HUES6 (cell line): ENCODE measurements around the gene PANK4.
"Not testable (repeated sequence)": the region's sequence is repeated elsewhere in the genome, so short reads cannot be mapped to it uniquely, and the experiment has no call there.

Experiments
- H3K27ac ChIP-seq: 2 replicates; pipeline ENCODE4 v1.7.0; 2013; ENCODE audit warnings: low read depth, mild to moderate bottlenecking, low read length, inconsistent platforms
- H3K27me3 ChIP-seq: 2 replicates; pipeline ENCODE4 v1.6.1; 2013; ENCODE audit warnings: low read length; ENCODE audit not compliant: control insufficient read depth, insufficient read depth
- H3K36me3 ChIP-seq: 2 replicates; pipeline ENCODE4 v1.6.1; 2013; ENCODE audit warnings: low read length; ENCODE audit not compliant: control insufficient read depth, insufficient read depth
- H3K4me1 ChIP-seq: 2 replicates; pipeline ENCODE4 v1.6.1; 2013; ENCODE audit warnings: low read length; ENCODE audit not compliant: control insufficient read depth, insufficient read depth
- H3K4me3 ChIP-seq: 2 replicates; pipeline ENCODE4 v1.5.1; 2013; ENCODE audit warnings: low read depth, low read length
- H3K9ac ChIP-seq: one replicate; pipeline ENCODE4 v1.6.1; 2013; ENCODE audit warnings: mild to moderate bottlenecking, low read length
- H3K9me3 ChIP-seq: 2 replicates; pipeline ENCODE4 v1.6.1; 2013; ENCODE audit warnings: low read depth, low read length; ENCODE audit not compliant: control insufficient read depth, insufficient read depth

PANK4 gene

GRCh38 chr1:2557482-2558400 is 31.3 kb upstream of the PANK4 start:
- H3K9me3 ChIP-seq: no peaks in the 10 kb centered on the region
- H3K4me1 ChIP-seq: peaks cover 10% of the 10 kb centered on the region
- no peak overlapping the region for H3K9ac ChIP-seq
- no peak overlapping the region for H3K27ac ChIP-seq
- no peaks in the 10 kb centered on the region for H3K27me3 ChIP-seq
- H3K4me3 ChIP-seq: no peak overlapping the region
- H3K36me3 ChIP-seq: no peaks in the 10 kb centered on the region

- H3K36me3 ChIP-seq: no peaks in the 10 kb centered on the region
- H3K4me3 ChIP-seq: no peak overlapping the region
- H3K27ac ChIP-seq: 0 out of 2 replicates have a peak overlapping the region, but pooled peaks have one; percentile 14
- peaks cover 10% of the 10 kb centered on the region for H3K4me1 ChIP-seq
- H3K9ac ChIP-seq: no peak overlapping the region
- no peaks in the 10 kb centered on the region for H3K9me3 ChIP-seq
- H3K27me3 ChIP-seq: no peaks in the 10 kb centered on the region
These were observed 30.5 kb upstream of the PANK4 start for GRCh38 chr1:2556678-2557481.

- Histone ChIP-seq H3K36me3 (no peaks in the 10 kb centered on the region), H3K9ac (no peak within 1 kb of the TSS), H3K9me3 (no peaks in the 10 kb centered on the region), H3K4me3 (no peak within 1 kb of the TSS), H3K27ac (0 out of 2 replicates have a peak within 1 kb of the TSS, but pooled peaks have one; percentile 14), H3K4me1 (peaks cover 10% of the 10 kb centered on the region), H3K27me3 (no peaks in the 10 kb centered on the region)
These were observed 29.9 kb upstream of the PANK4 start, which contains the start of gene TNFRSF14 for GRCh38 chr1:2556277-2556677. Gene TNFRSF14, plus strand, starts transcription at chr1:2556371. Its CDS starts 294 bp downstream, at chr1:2556665.

- Histone ChIP-seq H3K36me3 (no peaks in the 10 kb centered on the region), H3K9ac (no peak overlapping the region), H3K4me1 (peaks cover 10% of the 10 kb centered on the region), H3K27me3 (no peaks in the 10 kb centered on the region), H3K4me3 (no peak overlapping the region), H3K9me3 (no peaks in the 10 kb centered on the region), H3K27ac (no peak overlapping the region)
These were observed 29.4 kb upstream of the PANK4 start for GRCh38 chr1:2555634-2556276.

GRCh38 chr1:2554621-2555387 is 28.4 kb upstream of the PANK4 start:
- Histone ChIP-seq H3K9ac (no peak overlapping the region), H3K36me3 (no peaks in the 10 kb centered on the region), H3K27ac (no peak overlapping the region), H3K27me3 (no peaks in the 10 kb centered on the region), H3K4me1 (peaks cover 10% of the 10 kb centered on the region), H3K4me3 (no peak overlapping the region), H3K9me3 (no peaks in the 10 kb centered on the region)

- Histone ChIP-seq H3K36me3 (no peaks in the 10 kb centered on the region), H3K27me3 (no peaks in the 10 kb centered on the region), H3K27ac (no peak overlapping the region), H3K9me3 (no peaks in the 10 kb centered on the region), H3K4me3 (no peak overlapping the region), H3K4me1 (peaks cover 11% of the 10 kb centered on the region), H3K9ac (no peak overlapping the region)
These were observed 27.6 kb upstream of the PANK4 start for GRCh38 chr1:2553871-2554620.

GRCh38 chr1:2553076-2553475 is 26.7 kb upstream of the PANK4 start:
- not testable (repeated sequence) for H3K36me3 ChIP-seq, H3K4me3 ChIP-seq, H3K27me3 ChIP-seq, H3K9ac ChIP-seq, H3K9me3 ChIP-seq, H3K27ac ChIP-seq
- peaks cover 20% of the 10 kb centered on the region for H3K4me1 ChIP-seq

GRCh38 chr1:2552189-2552588 is 25.8 kb upstream of the PANK4 start:
- Histone ChIP-seq H3K27me3 (no peaks in the 10 kb centered on the region), H3K4me1 (peaks cover 28% of the 10 kb centered on the region), H3K9ac (no peak overlapping the region), H3K36me3 (no peaks in the 10 kb centered on the region), H3K27ac (no peak overlapping the region), H3K4me3 (no peak overlapping the region), H3K9me3 (no peaks in the 10 kb centered on the region)

GRCh38 chr1:2551544-2551943 is 25.1 kb upstream of the PANK4 start:
- not testable (repeated sequence) for H3K27me3 ChIP-seq, H3K27ac ChIP-seq, H3K9ac ChIP-seq, H3K9me3 ChIP-seq, H3K36me3 ChIP-seq, H3K4me3 ChIP-seq
- peaks cover 26% of the 10 kb centered on the region for H3K4me1 ChIP-seq

- H3K9me3 ChIP-seq, H3K27me3 ChIP-seq, H3K27ac ChIP-seq, H3K4me3 ChIP-seq, H3K36me3 ChIP-seq, H3K9ac ChIP-seq: not testable (repeated sequence)
- peaks cover 24% of the 10 kb centered on the region for H3K4me1 ChIP-seq
These were observed 24.0 kb upstream of the PANK4 start for GRCh38 chr1:2550309-2550861.
